KBM-7 (cell line): ENCODE data around the gene LRP8.
A peak's percentile ranks its signal among the peaks of the same experiment; 100 is the strongest.

ENCODE experiments used
- DNase-seq: peaks from one replicate; pipeline ENCODE4 v3.0.0-alpha.2; 2015
- in situ Hi-C: fragments of 300-500 bp; cut with MboI; formaldehyde crosslinking; loops from 2 replicates; pipeline ENCODE4 v1.14.3; 2020; ENCODE audit warnings: low sequenced_read_pairs, low pct_unique_long_range_greater_than_20kb, mixed read lengths

Gene LRP8

DNA sequence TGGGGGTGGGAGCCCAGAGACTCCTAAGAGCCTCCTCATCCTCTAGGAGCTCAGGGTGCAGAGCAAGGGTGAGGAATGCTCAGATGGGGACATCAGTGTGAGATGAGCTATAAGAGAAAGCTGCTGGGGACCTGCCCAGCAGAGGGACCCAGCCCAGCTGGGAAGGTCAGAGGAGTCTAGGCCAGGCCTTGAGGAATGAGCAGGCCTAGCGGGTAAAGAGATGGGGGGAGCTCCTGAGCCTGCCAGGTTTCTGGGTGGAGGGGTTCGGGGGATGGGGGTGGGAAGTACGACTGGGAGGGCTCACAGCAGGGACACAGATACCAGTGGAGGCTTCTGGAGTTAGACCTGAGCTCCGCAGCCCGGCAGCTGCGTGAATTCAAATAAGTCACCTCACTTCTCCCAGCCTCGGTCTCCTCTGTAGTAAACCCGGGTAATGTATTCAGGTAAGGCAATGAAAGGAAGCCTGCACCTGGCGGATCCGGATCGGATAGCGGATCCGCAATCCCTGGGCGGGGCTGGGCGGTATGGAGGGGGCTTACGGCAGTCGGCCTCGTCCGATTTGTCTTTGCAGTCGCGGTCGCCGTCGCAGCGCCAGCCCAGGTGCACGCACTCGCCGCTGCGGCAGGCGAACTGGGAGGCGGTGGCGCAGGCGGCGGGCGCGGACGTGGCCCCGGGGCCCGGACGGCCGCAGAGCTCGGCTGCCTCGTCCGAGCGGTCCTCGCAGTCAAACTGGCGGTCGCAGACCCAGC is 51.5 kb downstream of the LRP8 start:
- DNase-seq = no peak
- in situ Hi-C loops = no loop called here

- in situ Hi-C loops = no loop called here
- no peak for DNase-seq
These were observed 52.3 kb downstream of the LRP8 start for GRCh38 chr1:53275566-53275965.

DNA sequence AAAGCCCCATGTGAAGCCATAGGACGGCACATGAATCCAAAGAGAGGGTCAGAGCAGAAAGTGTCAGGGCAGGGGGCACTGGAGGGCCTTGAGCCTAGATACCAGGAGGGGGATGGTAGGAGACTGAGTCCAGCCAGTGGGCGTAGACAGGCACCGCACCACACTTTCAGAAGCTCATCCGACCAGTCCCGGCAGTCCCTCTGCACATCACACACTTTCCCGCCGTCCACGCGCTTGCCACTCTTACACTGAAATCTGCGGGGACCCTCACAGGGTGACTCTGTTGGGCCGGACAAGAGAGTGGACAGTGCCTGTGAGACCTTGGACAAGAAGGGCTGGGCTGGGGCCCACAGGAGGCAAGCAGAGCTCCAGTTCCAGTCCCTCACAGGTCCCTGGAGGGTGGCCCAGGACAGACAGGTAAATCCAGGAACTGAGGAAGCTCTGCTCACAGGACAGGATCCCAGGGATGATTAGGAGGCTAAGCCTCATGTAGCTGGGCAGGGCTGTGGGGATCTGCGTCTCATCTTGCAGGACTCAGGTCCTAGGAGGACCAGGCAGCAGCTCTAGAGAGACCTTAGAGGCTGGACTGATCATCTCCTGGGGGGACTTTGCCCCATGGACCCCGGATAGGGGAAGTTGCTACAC is 53.2 kb downstream of the LRP8 start:
- in situ Hi-C loops = no loop called here
- no peak for DNase-seq

GRCh38 chr1:53274026-53274425 is 53.8 kb downstream of the LRP8 start:
- in situ Hi-C loops = no loop called here
- DNase-seq = no peak

GRCh38 chr1:53273526-53273925 is 54.3 kb downstream of the LRP8 start:
- in situ Hi-C loops = no loop called here
- DNase-seq = peak; percentile 5

DNA sequence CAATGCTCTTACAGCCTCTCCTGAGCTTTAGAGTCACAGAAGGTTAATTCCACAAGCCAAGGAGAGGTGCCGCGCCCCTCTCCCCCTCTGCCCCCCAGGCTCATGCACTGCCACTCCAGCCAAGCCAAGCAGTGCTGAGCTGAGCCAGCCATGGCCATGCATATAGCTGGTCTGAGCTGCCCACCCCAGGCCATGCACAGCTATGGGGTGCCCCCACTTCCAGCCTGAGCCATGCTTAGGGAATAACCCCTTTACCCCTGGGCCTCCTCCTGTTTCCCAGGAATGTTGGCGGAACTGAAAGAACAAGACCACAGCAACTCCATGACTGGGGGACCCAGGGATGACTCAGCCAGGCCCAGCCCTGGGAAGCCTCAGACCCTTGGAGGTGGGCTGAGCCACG is 55.5 kb downstream of the LRP8 start:
- no peak for DNase-seq
- in situ Hi-C loops = no loop called here

- in situ Hi-C loops = no loop called here
- DNase-seq = no peak
These were observed 56.3 kb downstream of the LRP8 start for GRCh38 chr1:53271446-53272090.

DNA sequence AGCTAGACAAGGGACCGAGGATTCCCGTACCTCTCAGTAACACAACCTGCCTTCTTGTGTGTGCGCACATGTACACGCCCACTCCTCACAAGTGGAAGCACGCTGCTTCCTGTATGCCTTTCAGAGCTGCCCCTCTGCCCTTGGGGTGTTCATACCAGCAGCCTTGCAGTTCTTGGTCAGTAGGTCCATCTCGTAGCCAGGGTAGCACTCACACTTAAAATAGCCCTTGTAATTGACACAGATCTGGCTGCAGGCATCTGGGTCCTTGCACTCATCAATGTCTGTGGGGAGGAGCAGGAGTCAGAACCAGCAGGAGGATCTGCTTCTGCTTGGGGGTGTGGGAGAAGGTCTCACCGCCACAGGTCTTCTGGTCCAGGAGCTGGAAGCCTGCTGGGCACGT is 57.0 kb downstream of the LRP8 start:
- in situ Hi-C loops = no loop called here
- no peak for DNase-seq

GRCh38 chr1:53270107-53270506 is 57.8 kb downstream of the LRP8 start:
- in situ Hi-C loops = no loop called here
- no peak for DNase-seq

DNA sequence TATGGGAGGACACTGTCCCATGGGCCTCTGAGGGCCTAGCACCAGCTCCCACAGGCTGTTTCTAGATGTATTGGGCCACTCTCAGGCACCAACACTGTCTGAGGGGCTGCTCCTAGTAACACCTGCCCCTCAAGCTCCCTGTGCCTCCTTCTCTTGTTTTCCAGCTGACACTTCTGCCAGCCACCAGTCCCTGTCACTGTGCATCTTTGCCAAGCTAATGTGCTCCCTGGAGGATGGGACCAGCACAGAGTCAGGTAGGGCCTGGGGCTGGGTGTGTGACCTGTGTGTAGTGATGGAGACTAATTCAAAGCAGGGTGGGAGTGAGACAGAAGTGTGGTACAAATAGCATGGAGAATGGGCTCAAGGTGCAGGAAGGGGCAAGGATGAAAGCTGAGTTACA is 60.1 kb downstream of the LRP8 start:
- in situ Hi-C loops = no loop called here
- no peak for DNase-seq

DNA sequence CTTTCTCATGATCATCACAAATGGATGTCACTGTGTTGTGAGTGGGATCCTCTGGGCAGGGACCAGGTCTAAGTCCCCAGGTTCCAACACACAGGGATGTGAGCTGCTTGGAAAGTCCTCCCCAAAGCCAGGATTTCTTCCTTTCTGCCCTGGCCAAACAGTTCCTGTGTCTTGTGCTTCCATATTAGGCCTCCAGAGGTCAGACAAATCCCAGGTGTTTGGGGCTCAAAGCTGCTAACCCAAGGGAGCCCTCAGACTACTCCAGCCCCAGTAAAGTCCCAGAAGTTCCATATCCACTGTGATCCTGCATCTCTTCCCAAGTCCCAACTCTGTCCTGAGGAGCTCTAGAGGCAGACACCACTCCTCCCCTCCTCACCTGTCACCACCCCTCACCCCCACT is 61.8 kb downstream of the LRP8 start:
- peak; percentile 13 for DNase-seq
- in situ Hi-C loops = no loop called here

GRCh38 chr1:53265581-53265980 is 62.3 kb downstream of the LRP8 start:
- in situ Hi-C loops = no loop called here
- DNase-seq = no peak

DNA sequence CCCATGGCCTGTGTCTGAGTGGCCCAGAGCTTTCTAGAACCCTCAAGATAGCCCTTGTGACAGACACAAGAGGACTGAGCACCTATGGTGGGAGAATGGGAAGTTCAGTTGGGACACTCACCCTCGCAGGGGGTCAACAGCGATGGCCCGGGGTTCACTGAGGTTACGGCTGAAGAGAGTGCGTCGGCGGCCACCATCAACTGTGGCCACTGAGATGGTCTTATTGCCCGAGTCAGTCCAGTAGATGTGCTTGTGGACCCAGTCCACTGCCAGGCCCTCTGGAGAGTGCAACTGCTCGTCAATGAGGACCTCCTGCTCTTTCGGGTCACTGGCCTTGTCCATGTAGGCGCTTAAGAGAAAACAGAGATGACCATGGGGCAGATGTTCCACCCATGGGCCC is 63.8 kb downstream of the LRP8 start:
- no peak for DNase-seq
- in situ Hi-C loops = no loop called here

GRCh38 chr1:53262000-53262399 is 65.9 kb downstream of the LRP8 start:
- DNase-seq = no peak
- in situ Hi-C loops = no loop called here

GRCh38 chr1:53260631-53261247 is 67.1 kb downstream of the LRP8 start:
- no peak for DNase-seq
- in situ Hi-C loops = no loop called here

- in situ Hi-C loops = no loop called here
- no peak for DNase-seq
These were observed 67.9 kb downstream of the LRP8 start for GRCh38 chr1:53259932-53260331.

- DNase-seq = no peak
- in situ Hi-C loops = no loop called here
These were observed 69.7 kb downstream of the LRP8 start for GRCh38 chr1:53258216-53258615.

DNA sequence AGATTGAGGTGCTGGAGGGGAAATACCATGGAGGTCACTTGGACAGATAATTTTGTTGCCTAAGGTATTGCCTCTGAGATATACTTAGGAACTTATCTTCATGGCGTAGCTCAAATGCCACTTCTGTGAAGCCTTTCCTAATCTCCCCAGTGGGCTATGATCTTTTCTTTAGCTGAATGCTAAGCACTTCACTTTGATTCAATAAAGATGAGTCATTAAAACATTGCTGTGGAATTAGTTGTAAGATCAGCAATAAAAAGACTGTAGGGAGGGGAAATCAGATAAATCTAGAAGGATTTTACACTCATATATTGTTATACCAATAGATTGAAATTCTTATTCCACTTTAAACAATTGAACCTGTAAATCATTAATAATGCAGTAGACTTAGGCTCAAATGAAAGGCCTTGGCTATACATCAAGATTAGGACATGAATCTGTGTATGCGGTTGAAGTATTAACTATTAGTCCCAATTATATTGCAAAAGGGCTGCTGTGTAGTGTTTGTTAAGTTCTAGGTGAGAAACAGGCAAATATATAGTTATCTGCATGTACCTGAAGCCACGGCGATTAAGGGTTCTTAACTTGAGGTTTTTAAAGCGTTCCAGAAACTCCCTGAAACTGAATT is 70.3 kb downstream of the LRP8 start:
- DNase-seq = no peak
- in situ Hi-C loops = no loop called here

DNA sequence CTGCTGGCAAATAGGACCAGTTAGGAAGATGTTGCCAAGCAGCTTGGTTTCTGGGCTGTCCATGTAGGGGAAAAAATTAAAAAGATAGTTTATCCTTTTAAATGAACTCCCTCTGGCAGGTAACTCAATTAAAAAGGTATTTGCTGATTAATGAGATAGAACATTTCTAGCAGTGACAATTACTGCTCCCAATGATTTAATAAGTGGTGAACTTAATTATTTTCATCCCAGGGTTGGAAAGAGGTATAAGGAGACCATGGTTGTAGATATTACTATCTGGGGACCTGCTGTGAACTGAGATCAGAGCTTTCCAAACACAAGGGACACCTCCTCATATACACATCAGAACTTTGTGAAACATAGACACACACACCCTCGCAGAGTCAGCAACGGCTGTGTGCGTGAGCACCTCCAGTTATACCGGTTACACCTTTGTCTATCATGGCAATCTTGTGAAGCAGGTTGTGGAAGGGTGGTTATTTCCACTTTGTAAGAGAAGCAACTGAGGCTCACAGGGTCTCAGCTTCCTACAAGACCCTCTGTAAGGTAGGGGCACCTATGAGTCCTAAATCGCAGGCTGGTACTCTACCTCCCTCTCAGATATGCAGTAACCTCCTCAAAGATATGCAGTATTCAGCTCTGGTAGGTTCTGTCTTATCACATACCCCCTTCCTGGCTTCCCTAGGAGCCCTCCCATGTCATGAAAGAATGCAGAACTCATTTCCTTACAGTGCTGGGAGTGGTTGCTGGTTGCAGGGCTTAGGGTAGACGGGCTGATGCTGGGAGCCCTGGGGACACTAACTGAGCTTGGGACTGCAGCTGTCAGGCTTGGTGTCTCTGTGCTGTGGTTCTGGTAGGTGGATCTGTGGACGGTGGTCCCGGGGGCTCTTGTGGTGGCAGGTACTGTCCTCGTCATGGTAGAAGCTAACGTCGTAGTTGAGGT is 71.1 kb downstream of the LRP8 start:
- DNase-seq = no peak
- in situ Hi-C loops = no loop called here
